Measurements from ENCODE around the gene MLXIPL.

MLXIPL gene, protein sequence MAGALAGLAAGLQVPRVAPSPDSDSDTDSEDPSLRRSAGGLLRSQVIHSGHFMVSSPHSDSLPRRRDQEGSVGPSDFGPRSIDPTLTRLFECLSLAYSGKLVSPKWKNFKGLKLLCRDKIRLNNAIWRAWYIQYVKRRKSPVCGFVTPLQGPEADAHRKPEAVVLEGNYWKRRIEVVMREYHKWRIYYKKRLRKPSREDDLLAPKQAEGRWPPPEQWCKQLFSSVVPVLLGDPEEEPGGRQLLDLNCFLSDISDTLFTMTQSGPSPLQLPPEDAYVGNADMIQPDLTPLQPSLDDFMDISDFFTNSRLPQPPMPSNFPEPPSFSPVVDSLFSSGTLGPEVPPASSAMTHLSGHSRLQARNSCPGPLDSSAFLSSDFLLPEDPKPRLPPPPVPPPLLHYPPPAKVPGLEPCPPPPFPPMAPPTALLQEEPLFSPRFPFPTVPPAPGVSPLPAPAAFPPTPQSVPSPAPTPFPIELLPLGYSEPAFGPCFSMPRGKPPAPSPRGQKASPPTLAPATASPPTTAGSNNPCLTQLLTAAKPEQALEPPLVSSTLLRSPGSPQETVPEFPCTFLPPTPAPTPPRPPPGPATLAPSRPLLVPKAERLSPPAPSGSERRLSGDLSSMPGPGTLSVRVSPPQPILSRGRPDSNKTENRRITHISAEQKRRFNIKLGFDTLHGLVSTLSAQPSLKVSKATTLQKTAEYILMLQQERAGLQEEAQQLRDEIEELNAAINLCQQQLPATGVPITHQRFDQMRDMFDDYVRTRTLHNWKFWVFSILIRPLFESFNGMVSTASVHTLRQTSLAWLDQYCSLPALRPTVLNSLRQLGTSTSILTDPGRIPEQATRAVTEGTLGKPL

GRCh38 chr7:73623798-73624668, at the start of gene MLXIPL:
MLXIPL (minus strand) TSS chr7:73624522; CDS start chr7:73624492, 30 bp downstream.
- peak within 1 kb of the TSS; percentile 27 for H3K4me3 ChIP-seq (ENCODE audit: low read depth, low read length)
- DNase-seq (ENCODE audit: low read depth) = no peak

DNA sequence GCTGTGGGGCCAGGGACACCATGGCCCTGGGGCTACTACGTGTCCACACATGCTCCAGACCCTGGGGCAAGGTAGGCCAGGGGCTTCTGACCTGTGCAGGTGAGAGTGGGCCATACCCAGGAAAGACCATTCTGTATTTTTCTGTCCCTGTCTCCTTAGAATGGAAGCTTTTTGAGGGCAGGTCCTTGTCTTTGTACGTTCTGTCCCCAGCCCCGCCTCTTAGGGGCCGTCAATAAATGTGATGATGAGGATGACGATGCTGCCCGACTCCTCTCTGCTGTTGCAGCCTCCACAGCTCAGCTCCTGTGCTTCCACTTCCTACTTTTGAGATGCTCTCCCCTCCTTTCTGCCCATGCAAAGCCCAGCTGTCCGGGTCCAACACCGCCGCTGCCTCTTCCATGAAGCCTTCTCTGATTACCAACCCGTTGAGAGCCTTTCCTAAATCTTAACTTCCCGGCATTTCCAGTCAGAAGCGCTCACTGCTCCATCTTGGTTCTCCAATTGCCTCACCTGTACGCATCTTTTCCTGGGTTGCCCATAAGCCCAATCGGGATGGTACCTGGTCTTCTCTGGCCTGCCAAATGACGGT, 47.6 kb upstream of the MLXIPL start:
- no peak for TF ChIP-seq CTCF (IDR thresholded peaks at IDR 0.05; ENCODE audit: low read depth, low read length, missing control alignments)
- no peak for DNase-seq (ENCODE audit: low read depth)
- in situ Hi-C loops (cut with HindIII; ENCODE audit: low sequenced_read_pairs) = loop anchor here (5.0 kb wide), 1 partner anchor 40 kb away; no protein-coding TSS in a partner anchor
- H3K4me3 ChIP-seq (ENCODE audit: low read depth, low read length) = no peak overlapping the region

More at GRCh38 chr7:73623798-73624668, at the start of gene MLXIPL:
- no peak for TF ChIP-seq CTCF (IDR thresholded peaks at IDR 0.05; ENCODE audit: low read depth, low read length, missing control alignments)
- in situ Hi-C loops (cut with HindIII; ENCODE audit: low sequenced_read_pairs) = loop anchor here (25.0 kb wide), 1 partner anchor 213 kb away; the partner anchor contains the start of genes CLDN4 and METTL27

- in situ Hi-C loops (cut with HindIII; ENCODE audit: low sequenced_read_pairs) = loop anchor here (5.0 kb wide), 1 partner anchor 41 kb away; no protein-coding TSS in a partner anchor
Measured at GRCh38 chr7:73671322-73671661, 47.0 kb upstream of the MLXIPL start.

GRCh38 chr7:73669858-73670385, 45.6 kb upstream of the MLXIPL start:
- in situ Hi-C loops (cut with HindIII; ENCODE audit: low sequenced_read_pairs) = loop anchor here (5.0 kb wide), 1 partner anchor 42 kb away; no protein-coding TSS in a partner anchor
- no peak for DNase-seq (ENCODE audit: low read depth)
- TF ChIP-seq CTCF (IDR thresholded peaks at IDR 0.05; ENCODE audit: low read depth, low read length, missing control alignments) = no peak
- no peak overlapping the region for H3K4me3 ChIP-seq (ENCODE audit: low read depth, low read length)

More at GRCh38 chr7:73671322-73671661, 47.0 kb upstream of the MLXIPL start:
- no peak for DNase-seq (ENCODE audit: low read depth)
- H3K4me3 ChIP-seq (ENCODE audit: low read depth, low read length) = no peak overlapping the region
- no peak for TF ChIP-seq CTCF (IDR thresholded peaks at IDR 0.05; ENCODE audit: low read depth, low read length, missing control alignments)

DNA sequence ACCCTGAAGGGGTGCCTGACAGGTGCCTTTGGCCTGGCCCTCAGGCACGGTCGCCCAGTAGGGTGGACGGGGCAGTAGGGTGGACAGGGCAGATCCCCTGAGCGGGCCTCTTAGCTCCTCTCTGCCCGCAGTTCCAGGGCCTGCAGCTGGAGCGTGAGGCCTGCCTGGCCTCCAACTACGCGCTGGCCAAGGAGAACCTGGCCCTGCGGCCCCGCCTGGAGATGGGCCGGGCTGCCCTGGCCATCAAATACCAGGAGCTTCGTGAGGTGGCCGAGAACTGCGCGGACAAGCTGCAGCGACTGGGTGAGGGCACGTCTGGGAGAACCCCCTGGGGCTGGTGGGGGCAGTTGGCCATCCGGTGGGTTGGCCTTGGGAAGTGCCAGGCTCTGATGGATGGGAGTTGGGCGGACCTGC, 45.0 kb upstream of the MLXIPL start:
- no peak for TF ChIP-seq CTCF (IDR thresholded peaks at IDR 0.05; ENCODE audit: low read depth, low read length, missing control alignments)
- no peak for DNase-seq (ENCODE audit: low read depth)
- in situ Hi-C loops (cut with HindIII; ENCODE audit: low sequenced_read_pairs) = no loop called here
- peak overlapping the region; percentile 66 for H3K4me3 ChIP-seq (ENCODE audit: low read depth, low read length)

Data from astrocyte of the cerebellum (primary cell).